PC-3 (cell line): ENCODE results near the gene B4GALT1. TPM values are rescaled to one million over a fixed set of nuclear protein-coding genes. Genes with fewer than 3 reads are reported as not detected.

Experiments
- ATAC-seq: fragments of 200-7000 bp; cut with Tn5 transposase; 2 replicates; pipeline ENCODE4 v1.9.1; 2020; ENCODE audit warnings: mild to moderate bottlenecking, moderate library complexity
- BruUV-seq: library from RNA; stranded (reverse); fragments of 400-500 nt; replicated peaks from 2 replicates; lab custom pipeline; 2021; lab: Mats Ljungman, UMichigan
- CTCF ChIA-PET: fragments of 300-600 bp; sonication (Branson Sonifier 250); formaldehyde crosslinking; loops from one replicate; lab custom pipeline; 2022; ENCODE audit warnings: antibody characterized with exemption; lab: Charles Lee
- POLR2A ChIA-PET: fragments of 300-600 bp; sonication (Branson Sonifier 250); formaldehyde crosslinking; loops from one replicate; lab custom pipeline; 2022; ENCODE audit warnings: antibody characterized with exemption; ENCODE audit not compliant: unreplicated experiment; lab: Charles Lee
- DNase-seq: peaks from one replicate; pipeline ENCODE4 v3.0.0-alpha.2; 2015
- H2AFZ ChIP-seq: fragments of 300-600 bp; sonication (generic); 2 replicates; pipeline ENCODE4 v1.6.0; 2016; ENCODE audit warnings: antibody characterized with exemption, low read length
- H3F3A ChIP-seq: fragments of 300-600 bp; sonication (generic); one replicate; pipeline ENCODE4 v1.6.0; 2017; ENCODE audit warnings: antibody characterized with exemption, low read length, control low read depth, mild to moderate bottlenecking; ENCODE audit not compliant: unreplicated experiment
- H3K27ac ChIP-seq: fragments of 300-600 bp; sonication (generic); 2 replicates; pipeline ENCODE4 v1.5.1; 2016; ENCODE audit warnings: mild to moderate bottlenecking, low read length
- H3K27me3 ChIP-seq: fragments of 300-600 bp; sonication (generic); 2 replicates; pipeline ENCODE4 v1.6.1; 2016; ENCODE audit warnings: low read length, mixed read lengths
- H3K36me3 ChIP-seq: fragments of 300-600 bp; sonication (generic); 2 replicates; pipeline ENCODE4 v1.6.1; 2016; ENCODE audit warnings: low read depth, mixed run types, low read length, mixed read lengths
- H3K4me1 ChIP-seq: fragments of 300-600 bp; sonication (generic); 2 replicates; pipeline ENCODE4 v1.5.1; 2016; ENCODE audit warnings: low read length; ENCODE audit not compliant: insufficient read depth
- H3K4me2 ChIP-seq: fragments of 300-600 bp; sonication (generic); 2 replicates; pipeline ENCODE4 v1.6.0; 2016; ENCODE audit warnings: low read length
- H3K4me3 ChIP-seq: fragments of 300-600 bp; sonication (generic); 2 replicates; pipeline ENCODE4 v1.5.1; 2016; ENCODE audit warnings: mild to moderate bottlenecking, low read length, mixed read lengths
- H3K79me2 ChIP-seq: fragments of 300-600 bp; sonication (generic); 2 replicates; pipeline ENCODE4 v1.6.1; 2017; ENCODE audit warnings: low read length, mixed read lengths
- H3K9ac ChIP-seq: fragments of 300-600 bp; sonication (generic); 2 replicates; pipeline ENCODE4 v1.6.0; 2016; ENCODE audit warnings: mild to moderate bottlenecking, low read length
- H3K9me2 ChIP-seq: fragments of 300-600 bp; sonication (generic); replicated peaks from 2 replicates; pipeline ENCODE4 v1.6.1; 2016; ENCODE audit warnings: mixed run types, low read length, mixed read lengths
- H3K9me3 ChIP-seq: fragments of 300-600 bp; sonication (generic); 2 replicates; pipeline ENCODE4 v1.6.1; 2016; ENCODE audit warnings: low read length, mixed read lengths
- H4K20me1 ChIP-seq: fragments of 300-600 bp; sonication (generic); 2 replicates; pipeline ENCODE4 v1.6.1; 2016; ENCODE audit warnings: low read length, mixed read lengths
- EZH2 ChIP-seq: fragments of 300-600 bp; sonication (generic); IDR thresholded peaks from one replicate; pipeline ENCODE4 v1.6.1; 2017; ENCODE audit warnings: antibody characterized with exemption, mild to moderate bottlenecking, low read length; ENCODE audit not compliant: unreplicated experiment
- EZH2phosphoT487 ChIP-seq: fragments of 300-600 bp; sonication (generic); IDR thresholded peaks from 2 replicates; pipeline ENCODE4 v1.6.1; 2018; ENCODE audit warnings: mild to moderate bottlenecking, antibody characterized with exemption, low read length, borderline replicate concordance
- intact Hi-C: fragments of 100-400 bp; cut with micrococcal nuclease; formaldehyde crosslinking; loops from 2 replicates; pipeline ENCODE4 v1.9.0; 2023
- total RNA-seq: library from RNA; depleted of rRNA; stranded (reverse); fragments of >200 nt; gene quantifications from 2 replicates; pipeline ENCODE4 v1.2.3, GENCODE V29; 2014
- TF ChIP-seq, protein P1 (sequence below): fragments of 300-600 bp; sonication (generic); conservative IDR thresholded peaks from 2 replicates; pipeline ENCODE4 v1.5.1; 2017; ENCODE audit warnings: antibody characterized with exemption, low read depth, mild to moderate bottlenecking, low read length

B4GALT1 gene
- total RNA-seq, 1 experiment from 2014 or later = 14.8 TPM

DNA sequence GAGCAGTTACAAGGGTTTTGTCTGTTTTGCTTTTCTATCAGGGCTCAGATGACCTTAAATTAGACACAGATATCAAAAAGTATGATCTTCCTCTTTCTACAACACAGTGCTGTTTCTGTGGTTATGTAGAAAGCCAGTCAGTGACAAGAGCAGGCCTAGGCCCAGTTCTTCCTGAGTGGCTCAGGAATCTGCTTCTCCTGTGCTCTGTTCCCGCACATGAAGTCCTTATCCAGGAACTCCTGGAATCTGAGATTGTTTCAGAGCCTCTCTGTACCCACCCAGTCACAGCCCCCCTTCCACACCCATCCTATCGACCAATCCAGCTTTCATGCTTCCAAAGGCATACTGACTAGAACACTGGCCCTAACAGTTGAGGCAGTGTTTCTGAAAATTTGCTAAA lies 50.3 kb downstream of the B4GALT1 start:
- peaks cover 15% of the 10 kb centered on the region for H3K4me1 ChIP-seq
- ChIA-PET POLR2A (interaction anchor here (0.7 kb wide), 1 partner anchor 15 kb away, joined by 3 read pairs; no protein-coding TSS in a partner anchor), CTCF (interaction anchor here (0.7 kb wide), 1 partner anchor 40 kb away, joined by 3 read pairs; no protein-coding TSS in a partner anchor)
- H3K9me2 ChIP-seq = no peaks in the 10 kb centered on the region
- no peaks in the 10 kb centered on the region for H3K9me3 ChIP-seq
- H2AFZ ChIP-seq = no peak overlapping the region
- intact Hi-C loops = loop anchor here (5.0 kb wide), 1 partner anchor 45 kb away; no protein-coding TSS in a partner anchor
- no peaks in the 10 kb centered on the region for H3K27me3 ChIP-seq
- BruUV-seq = no TSS peak
- no peak overlapping the region for H3K4me2 ChIP-seq
- ATAC-seq = no peak
- no peaks in the 10 kb centered on the region for H3F3A ChIP-seq
- no peak overlapping the region for H3K4me3 ChIP-seq
- no peak for DNase-seq
- 0 out of 2 replicates have a peak overlapping the region, but pooled peaks have one; percentile 18 for H3K27ac ChIP-seq
- no peak overlapping the region for H3K9ac ChIP-seq
- H4K20me1 ChIP-seq = no peaks in the 10 kb centered on the region
- H3K79me2 ChIP-seq = no peaks in the 10 kb centered on the region
- H3K36me3 ChIP-seq = peaks cover 10% of the 10 kb centered on the region
- TF ChIP-seq EZH2phosphoT487 (no peak), EZH2 (no peak)
- TF ChIP-seq, protein P1, sequence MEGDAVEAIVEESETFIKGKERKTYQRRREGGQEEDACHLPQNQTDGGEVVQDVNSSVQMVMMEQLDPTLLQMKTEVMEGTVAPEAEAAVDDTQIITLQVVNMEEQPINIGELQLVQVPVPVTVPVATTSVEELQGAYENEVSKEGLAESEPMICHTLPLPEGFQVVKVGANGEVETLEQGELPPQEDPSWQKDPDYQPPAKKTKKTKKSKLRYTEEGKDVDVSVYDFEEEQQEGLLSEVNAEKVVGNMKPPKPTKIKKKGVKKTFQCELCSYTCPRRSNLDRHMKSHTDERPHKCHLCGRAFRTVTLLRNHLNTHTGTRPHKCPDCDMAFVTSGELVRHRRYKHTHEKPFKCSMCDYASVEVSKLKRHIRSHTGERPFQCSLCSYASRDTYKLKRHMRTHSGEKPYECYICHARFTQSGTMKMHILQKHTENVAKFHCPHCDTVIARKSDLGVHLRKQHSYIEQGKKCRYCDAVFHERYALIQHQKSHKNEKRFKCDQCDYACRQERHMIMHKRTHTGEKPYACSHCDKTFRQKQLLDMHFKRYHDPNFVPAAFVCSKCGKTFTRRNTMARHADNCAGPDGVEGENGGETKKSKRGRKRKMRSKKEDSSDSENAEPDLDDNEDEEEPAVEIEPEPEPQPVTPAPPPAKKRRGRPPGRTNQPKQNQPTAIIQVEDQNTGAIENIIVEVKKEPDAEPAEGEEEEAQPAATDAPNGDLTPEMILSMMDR = no peak

GRCh38 chr9:33114746-33115145 lies 52.4 kb downstream of the B4GALT1 start:
- Histone ChIP-seq H3K27me3 (no peaks in the 10 kb centered on the region), H3K36me3 (peaks cover 10% of the 10 kb centered on the region; the same call in 1 of the 2 replicates)
- CTCF ChIA-PET = no interaction called here

More at GRCh38 chr9:33114746-33115145, 52.4 kb downstream of the B4GALT1 start:
- Histone ChIP-seq H3K27ac (no peak overlapping the region), H3K9me2 (no peaks in the 10 kb centered on the region), H3K9me3 (no peaks in the 10 kb centered on the region), H3K4me3 (no peak overlapping the region), H3K79me2 (no peaks in the 10 kb centered on the region), H3K4me2 (no peak overlapping the region), H2AFZ (no peak overlapping the region), H4K20me1 (no peaks in the 10 kb centered on the region), H3K9ac (no peak overlapping the region), H3K4me1 (peaks cover 15% of the 10 kb centered on the region), H3F3A (no peaks in the 10 kb centered on the region)
- no peak for ATAC-seq
- TF ChIP-seq EZH2 (no peak), EZH2phosphoT487 (no peak)
- TF ChIP-seq, protein P1 = no peak
- intact Hi-C loops = loop anchor here (5.0 kb wide), 1 partner anchor 48 kb away; no protein-coding TSS in a partner anchor
- no TSS peak for BruUV-seq
- DNase-seq = no peak
- POLR2A ChIA-PET = no interaction called here
